ENCODE results near the gene EIF2S1. TPM values are rescaled to one million over a fixed set of nuclear protein-coding genes. Genes with fewer than 3 reads are reported as not detected.

Gene EIF2S1
- total RNA-seq, 1 experiment from 2014 or later: 165 TPM

GRCh38 chr14:67343601-67344230, 16.4 kb upstream of the EIF2S1 start:
- no peak overlapping the region for H4K91ac ChIP-seq (ENCODE audit: insufficient read length, low read depth, low read length)
- H3K56ac ChIP-seq (ENCODE audit: insufficient read length, low read depth, low read length): no peak overlapping the region
- no peaks in the 10 kb centered on the region for H4K20me1 ChIP-seq (ENCODE audit: control insufficient read depth, insufficient read depth, insufficient read length)
- H3K27me3 ChIP-seq (ENCODE audit: insufficient read depth, low read length): no peaks in the 10 kb centered on the region
- no peaks in the 10 kb centered on the region for H3K4me1 ChIP-seq (ENCODE audit: insufficient read depth, low read length)
- H4K8ac ChIP-seq (replicated peaks; ENCODE audit: insufficient read length, low read depth, low read length): no peak overlapping the region
- no peak overlapping the region; a peak in 1 of 7 replicates for H3K27ac Mint-ChIP-seq
- H3K27me3 Mint-ChIP-seq (ENCODE audit: low read depth): no peaks in the 10 kb centered on the region
- no peak overlapping the region for H3K14ac ChIP-seq (ENCODE audit: insufficient read depth, low read length)
- H2BK15ac ChIP-seq (ENCODE audit: low read depth, low read length): no peak overlapping the region
- no peak overlapping the region for H2BK5ac ChIP-seq (ENCODE audit: insufficient read length, low read length)
- no CpG with 5 or more reads among the region's 4 CpGs for WGBS (ENCODE audit: extremely low coverage, insufficient read length, low lambda C conversion rate)
- H3K79me2 ChIP-seq (ENCODE audit: insufficient read depth, low read length): no peaks in the 10 kb centered on the region
- peaks cover 49 to 74% (median 59%) of the 10 kb centered on the region in 3 experiments; a peak in 6 of 7 replicates for H3K36me3 Mint-ChIP-seq (ENCODE audit: insufficient read depth in 1 of 3, low read depth in 3 of 3)
- no peak overlapping the region for H3K4me3 Mint-ChIP-seq
- H4K5ac ChIP-seq (ENCODE audit: insufficient read length, low read depth, low read length): no peak overlapping the region
- H3T11ph ChIP-seq (ENCODE audit: low read length): no peak overlapping the region
- no peak overlapping the region for H2AK5ac ChIP-seq (ENCODE audit: insufficient read length, low read length)
- no peaks in the 10 kb centered on the region for H3K9me3 ChIP-seq (ENCODE audit: control insufficient read depth, low read depth, low read length)
- H3K18ac ChIP-seq (ENCODE audit: insufficient read length, low read depth, low read length): no peak overlapping the region
- no peaks in the 10 kb centered on the region for H3K79me1 ChIP-seq (ENCODE audit: insufficient read depth, low read depth, low read length, poor library complexity, severe bottlenecking)
- no peak for DNase-seq
- H2BK20ac ChIP-seq (ENCODE audit: low read depth, low read length, poor library complexity, severe bottlenecking): no peak overlapping the region
- H3K9ac ChIP-seq (ENCODE audit: extremely low read depth, insufficient read length, low read length): no peak overlapping the region
- no peaks in the 10 kb centered on the region for H3K4me1 Mint-ChIP-seq
- peaks cover 0 to 4% of the 10 kb centered on the region in 2 experiments; a peak in 2 of 5 replicates for H3K9me3 Mint-ChIP-seq
- H2BK12ac ChIP-seq (ENCODE audit: insufficient read length, low read depth, low read length): no peak overlapping the region
- no peak overlapping the region for H3K27ac ChIP-seq (ENCODE audit: insufficient read length, low read depth, low read length)
- no peak overlapping the region for H2BK120ac ChIP-seq (ENCODE audit: low read depth, low read length, poor library complexity, severe bottlenecking)
- no peak overlapping the region for H3K23ac ChIP-seq (ENCODE audit: insufficient read length, low read depth, low read length)
- no peaks in the 10 kb centered on the region for H3K23me2 ChIP-seq (ENCODE audit: insufficient read length, low read depth, low read length, poor library complexity, severe bottlenecking)
- TF ChIP-seq CTCF (conservative IDR thresholded peaks at IDR 0.05): no peak
- no peak overlapping the region for H3K4ac ChIP-seq (ENCODE audit: low read depth, low read length)
- H3K4me2 ChIP-seq (ENCODE audit: insufficient read depth, insufficient read length, low read length): no peak overlapping the region
- H2AFZ ChIP-seq (ENCODE audit: low read length): no peak overlapping the region
